Dedifferentiated amniotic fluid mesenchymal stem cell (primary cell): Measurements from ENCODE around the gene GMNN.
"Not testable (repeated sequence)": the region's sequence is repeated elsewhere in the genome, so short reads cannot be mapped to it uniquely, and the experiment has no call there.

Experiments
- DNase-seq: peaks from one replicate; pipeline ENCODE4 v3.0.0-alpha.2; 2016; ENCODE audit errors: extremely low spot score

The GMNN gene

GRCh38 chr6:24774696-24775519 lies at the start of gene GMNN:
GMNN (plus strand) TSS chr6:24774937; CDS start chr6:24777247, 2,310 bp downstream.
- peak; percentile 93 for DNase-seq

GRCh38 chr6:24730653-24731052 lies 44.1 kb upstream of the GMNN start:
- not testable (repeated sequence) for DNase-seq

GRCh38 chr6:24731456-24732134 lies 43.1 kb upstream of the GMNN start:
- not testable (repeated sequence) for DNase-seq

- no peak for DNase-seq
Measured at GRCh38 chr6:24734166-24734565, 40.6 kb upstream of the GMNN start.

- not testable (repeated sequence) for DNase-seq
Measured at GRCh38 chr6:24734710-24735109, 40.0 kb upstream of the GMNN start.

- DNase-seq, result no peak
Measured at GRCh38 chr6:24738741-24739140, 36.0 kb upstream of the GMNN start.

- no peak for DNase-seq
Measured at GRCh38 chr6:24740861-24741260, 33.9 kb upstream of the GMNN start.

- DNase-seq, result no peak
Measured at GRCh38 chr6:24742216-24742738, 32.5 kb upstream of the GMNN start.

- peak; percentile 84 for DNase-seq
Measured at GRCh38 chr6:24743265-24743943, 31.3 kb upstream of the GMNN start.

GRCh38 chr6:24743944-24744335 lies 30.8 kb upstream of the GMNN start:
- DNase-seq, result no peak

- DNase-seq, result no peak
Measured at GRCh38 chr6:24744911-24745310, 29.8 kb upstream of the GMNN start.

- DNase-seq, result no peak
Measured at GRCh38 chr6:24749297-24749696, 25.4 kb upstream of the GMNN start.

GRCh38 chr6:24750878-24751277 lies 23.9 kb upstream of the GMNN start:
- not testable (repeated sequence) for DNase-seq

GRCh38 chr6:24752503-24752902 lies 22.2 kb upstream of the GMNN start:
- no peak for DNase-seq

- no peak for DNase-seq
Measured at GRCh38 chr6:24752917-24753492, 21.7 kb upstream of the GMNN start.

GRCh38 chr6:24753545-24753944 lies 21.2 kb upstream of the GMNN start:
- DNase-seq, result no peak

GRCh38 chr6:24754378-24754777 lies 20.4 kb upstream of the GMNN start:
- DNase-seq, result not testable (repeated sequence)

- no peak for DNase-seq
Measured at GRCh38 chr6:24755279-24755678, 19.5 kb upstream of the GMNN start.

GRCh38 chr6:24757611-24758010 lies 17.1 kb upstream of the GMNN start:
- no peak for DNase-seq

- no peak for DNase-seq
Measured at GRCh38 chr6:24759718-24760117, 15.0 kb upstream of the GMNN start.

GRCh38 chr6:24760210-24760609 lies 14.5 kb upstream of the GMNN start:
- DNase-seq, result no peak
